Dendritic cell treated with granulocyte-macrophage colony-stimulating factor and Interleukin-4, amounts not matched to agents 40 ng/mL and 50 ng/mL, for 4 days (primary cell): Measurements from ENCODE around the gene SREBF2.
"Not testable (repeated sequence)": the region's sequence is repeated elsewhere in the genome, so short reads cannot be mapped to it uniquely, and the experiment has no call there.

Experiments
- H3K27ac Mint-ChIP-seq: one replicate; pipeline ENCODE4 v1.8.0; 2022; ENCODE audit warnings: mild to moderate bottlenecking, mixed read lengths
- H3K27me3 Mint-ChIP-seq: one replicate; pipeline ENCODE4 v1.8.0; 2022; ENCODE audit warnings: mild to moderate bottlenecking, mixed read lengths
- H3K36me3 Mint-ChIP-seq: one replicate; pipeline ENCODE4 v1.8.0; 2022; ENCODE audit warnings: low read depth, mixed read lengths
- H3K4me1 Mint-ChIP-seq: one replicate; pipeline ENCODE4 v1.8.0; 2022; ENCODE audit warnings: low read depth, mixed read lengths
- H3K4me3 Mint-ChIP-seq: one replicate; pipeline ENCODE4 v1.8.0; 2022; ENCODE audit warnings: mild to moderate bottlenecking, moderate library complexity, mixed read lengths
- H3K9me3 Mint-ChIP-seq: one replicate; pipeline ENCODE4 v1.8.0; 2022; ENCODE audit warnings: mixed read lengths
- intact Hi-C: fragments of 100-400 bp; cut with micrococcal nuclease; formaldehyde crosslinking; loops from one replicate; pipeline ENCODE4 v1.15.0; 2022

Gene SREBF2

DNA sequence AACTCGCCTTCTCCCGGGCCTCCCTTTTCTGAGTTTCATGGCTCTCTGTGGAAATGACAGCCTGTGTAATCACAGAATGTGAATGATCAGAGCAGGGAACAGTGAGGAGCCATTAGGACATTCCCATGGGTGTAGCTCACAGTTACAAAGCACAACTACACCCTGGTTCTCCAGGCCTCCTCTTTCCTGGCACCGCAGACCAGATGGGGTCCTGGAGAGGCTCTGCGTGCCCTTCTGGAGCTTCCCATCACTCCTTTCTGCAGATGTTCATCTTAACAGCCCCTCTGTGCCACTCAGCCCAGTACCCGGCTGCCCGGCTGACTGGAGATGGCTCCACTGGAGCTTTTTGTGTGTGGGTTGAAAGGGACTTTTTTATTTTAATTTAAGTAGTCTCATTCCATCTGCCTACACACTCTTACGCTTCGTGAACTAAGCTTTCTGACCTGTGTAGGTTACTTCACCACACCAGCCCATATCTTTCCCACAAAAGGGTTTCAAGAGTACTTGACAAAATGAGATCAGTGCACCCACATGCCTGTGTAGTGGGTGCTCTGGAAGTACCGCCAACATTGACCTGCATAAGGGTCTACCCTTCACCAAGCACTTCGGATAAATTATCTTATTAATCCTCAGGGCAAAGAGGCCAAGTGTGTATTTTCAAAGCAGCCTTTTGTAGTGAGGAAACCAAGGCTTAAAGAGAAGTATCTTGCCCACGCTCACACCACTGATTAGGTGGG, 29.8 kb downstream of the SREBF2 start:
- H3K4me3 Mint-ChIP-seq = no peak overlapping the region
- peaks cover 29% of the 10 kb centered on the region for H3K4me1 Mint-ChIP-seq
- H3K27ac Mint-ChIP-seq = no peak overlapping the region
- H3K36me3 Mint-ChIP-seq = peaks cover 43% of the 10 kb centered on the region
- no peaks in the 10 kb centered on the region for H3K27me3 Mint-ChIP-seq
- intact Hi-C loops = no loop called here
- H3K9me3 Mint-ChIP-seq = no peaks in the 10 kb centered on the region

DNA sequence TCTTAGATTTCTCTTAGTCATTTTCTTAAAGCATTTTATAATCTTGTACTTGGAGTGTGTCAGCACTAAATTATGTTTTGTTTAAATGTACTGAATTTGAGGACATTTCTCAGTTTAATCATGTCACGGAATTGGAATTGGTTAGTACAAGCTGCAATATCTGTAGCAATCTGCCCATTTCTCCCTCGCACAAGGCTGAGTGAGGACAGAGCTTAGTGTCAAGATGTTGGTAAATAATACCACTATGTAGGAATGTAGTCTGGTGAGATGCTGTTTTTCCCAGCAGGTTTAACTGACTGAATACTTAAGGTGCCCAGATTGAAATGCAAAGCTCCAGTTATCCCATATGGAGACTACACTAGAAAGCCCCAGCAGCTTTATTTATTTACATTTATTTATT, 30.6 kb downstream of the SREBF2 start:
- Mint-ChIP-seq H3K4me1 (peaks cover 21% of the 10 kb centered on the region), H3K27me3 (no peaks in the 10 kb centered on the region), H3K27ac (no peak overlapping the region), H3K36me3 (peaks cover 43% of the 10 kb centered on the region), H3K9me3 (no peaks in the 10 kb centered on the region), H3K4me3 (no peak overlapping the region)
- intact Hi-C loops = no loop called here

DNA sequence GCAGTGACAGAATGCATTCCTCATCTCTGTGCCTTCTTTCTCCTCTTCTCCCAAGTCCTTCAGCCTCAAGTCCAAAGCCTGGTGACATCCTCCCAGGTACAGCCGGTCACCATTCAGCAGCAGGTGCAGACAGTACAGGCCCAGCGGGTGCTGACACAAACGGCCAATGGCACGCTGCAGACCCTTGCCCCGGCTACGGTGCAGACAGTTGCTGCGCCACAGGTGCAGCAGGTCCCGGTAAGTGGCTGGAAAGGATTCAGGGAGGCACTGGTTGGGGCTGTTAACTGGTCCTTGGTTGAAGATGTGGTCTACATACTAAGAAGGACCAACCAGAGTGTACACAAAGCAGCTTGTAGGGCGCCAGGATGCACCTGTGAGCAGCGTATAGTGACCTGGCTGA, 35.7 kb downstream of the SREBF2 start:
- intact Hi-C loops = no loop called here
- H3K9me3 Mint-ChIP-seq = no peaks in the 10 kb centered on the region
- no peak overlapping the region for H3K27ac Mint-ChIP-seq
- H3K36me3 Mint-ChIP-seq = peaks cover 93% of the 10 kb centered on the region
- H3K4me3 Mint-ChIP-seq = no peak overlapping the region
- peaks cover 5% of the 10 kb centered on the region for H3K4me1 Mint-ChIP-seq
- no peaks in the 10 kb centered on the region for H3K27me3 Mint-ChIP-seq

DNA sequence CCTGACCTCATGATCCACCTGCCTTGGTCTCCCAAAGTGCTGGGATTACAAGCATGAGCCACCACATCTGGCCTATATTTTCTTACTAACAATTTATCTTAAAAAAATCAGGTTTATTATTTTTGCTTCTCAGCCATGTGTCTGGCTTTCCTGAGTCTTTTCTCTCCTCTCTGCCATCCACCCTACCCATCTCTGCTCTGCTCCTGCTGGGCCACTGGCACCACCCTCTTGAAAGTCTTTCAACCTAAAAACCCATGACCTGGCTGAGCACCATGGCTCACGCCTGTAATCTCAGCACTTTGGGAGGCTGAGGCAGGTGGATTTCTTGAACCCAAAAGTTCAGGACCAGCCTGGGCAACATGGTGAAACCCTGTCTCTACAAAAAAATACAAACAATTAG, 37.2 kb downstream of the SREBF2 start:
- H3K27me3 Mint-ChIP-seq, H3K4me1 Mint-ChIP-seq, intact Hi-C loops, H3K4me3 Mint-ChIP-seq, H3K9me3 Mint-ChIP-seq, H3K27ac Mint-ChIP-seq: not testable (repeated sequence)
- peaks cover 100% of the 10 kb centered on the region for H3K36me3 Mint-ChIP-seq

DNA sequence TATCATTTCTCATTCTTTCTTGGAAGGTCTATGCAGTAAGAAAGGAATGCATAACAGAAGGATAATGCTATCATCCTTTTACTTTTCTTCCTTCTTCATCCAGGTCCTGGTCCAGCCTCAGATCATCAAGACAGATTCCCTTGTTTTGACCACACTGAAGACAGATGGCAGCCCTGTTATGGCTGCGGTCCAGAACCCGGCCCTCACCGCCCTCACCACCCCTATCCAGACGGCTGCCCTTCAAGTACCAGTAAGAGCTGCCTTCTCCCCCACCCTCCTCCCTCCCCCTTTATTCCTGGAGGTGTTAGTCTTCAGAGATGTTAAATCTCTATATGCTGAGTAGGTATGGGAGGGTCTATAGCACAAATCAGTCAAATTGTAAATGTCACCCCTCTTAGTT, 37.9 kb downstream of the SREBF2 start:
- Mint-ChIP-seq H3K27me3 (no peaks in the 10 kb centered on the region), H3K9me3 (no peaks in the 10 kb centered on the region), H3K4me1 (no peaks in the 10 kb centered on the region), H3K4me3 (no peak overlapping the region), H3K27ac (no peak overlapping the region), H3K36me3 (peaks cover 100% of the 10 kb centered on the region)
- intact Hi-C loops = no loop called here

DNA sequence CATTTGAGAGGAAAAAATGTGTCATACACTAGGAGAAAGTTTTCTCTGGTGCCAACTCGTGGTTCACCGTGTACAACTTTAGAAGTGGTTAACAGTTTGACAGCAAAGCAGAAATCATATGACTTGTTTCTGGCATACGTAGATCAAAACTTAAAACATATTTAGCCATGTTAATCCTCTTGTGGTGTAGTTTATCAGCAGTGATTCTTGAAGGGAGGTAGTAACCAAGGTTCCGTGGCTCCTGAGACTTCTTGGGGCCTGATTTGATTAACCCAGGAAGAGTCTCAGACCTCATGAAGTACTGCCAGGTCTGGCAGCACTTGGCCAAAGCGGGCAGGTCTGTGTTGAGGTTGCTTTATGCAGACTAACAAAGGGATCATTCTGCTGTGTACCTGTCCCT, 40.5 kb downstream of the SREBF2 start:
- H3K27me3 Mint-ChIP-seq = no peaks in the 10 kb centered on the region
- peaks cover 100% of the 10 kb centered on the region for H3K36me3 Mint-ChIP-seq
- intact Hi-C loops = no loop called here
- H3K4me3 Mint-ChIP-seq = no peak overlapping the region
- no peaks in the 10 kb centered on the region for H3K9me3 Mint-ChIP-seq
- no peak overlapping the region for H3K27ac Mint-ChIP-seq
- H3K4me1 Mint-ChIP-seq = no peaks in the 10 kb centered on the region

DNA sequence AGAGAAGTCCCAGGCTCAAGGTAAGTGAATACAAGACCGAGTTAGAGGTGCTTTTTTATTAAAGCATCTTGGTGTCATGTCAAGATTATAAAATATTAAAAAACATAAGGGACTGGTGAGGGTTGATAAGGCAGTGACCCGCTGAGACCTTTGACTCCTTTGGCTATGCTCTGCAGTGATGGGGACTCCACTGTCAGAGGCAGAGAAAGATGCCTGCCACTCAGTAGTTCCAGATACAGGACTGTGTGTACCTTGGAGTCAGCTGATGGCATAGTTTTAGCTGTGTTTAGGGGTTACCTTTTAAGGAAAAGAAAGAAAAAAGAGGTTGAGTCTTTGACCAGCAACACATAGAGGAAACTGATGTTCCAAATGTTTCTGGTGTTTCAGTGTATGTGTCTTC, 41.2 kb downstream of the SREBF2 start:
- Mint-ChIP-seq H3K36me3 (peaks cover 100% of the 10 kb centered on the region), H3K27me3 (no peaks in the 10 kb centered on the region), H3K9me3 (no peaks in the 10 kb centered on the region), H3K27ac (no peak overlapping the region), H3K4me3 (no peak overlapping the region), H3K4me1 (no peaks in the 10 kb centered on the region)
- intact Hi-C loops = no loop called here

- Mint-ChIP-seq H3K36me3 (peaks cover 98% of the 10 kb centered on the region), H3K4me1 (no peaks in the 10 kb centered on the region)
Observed at GRCh38 chr22:41875531-41876270, 42.8 kb downstream of the SREBF2 start.

DNA sequence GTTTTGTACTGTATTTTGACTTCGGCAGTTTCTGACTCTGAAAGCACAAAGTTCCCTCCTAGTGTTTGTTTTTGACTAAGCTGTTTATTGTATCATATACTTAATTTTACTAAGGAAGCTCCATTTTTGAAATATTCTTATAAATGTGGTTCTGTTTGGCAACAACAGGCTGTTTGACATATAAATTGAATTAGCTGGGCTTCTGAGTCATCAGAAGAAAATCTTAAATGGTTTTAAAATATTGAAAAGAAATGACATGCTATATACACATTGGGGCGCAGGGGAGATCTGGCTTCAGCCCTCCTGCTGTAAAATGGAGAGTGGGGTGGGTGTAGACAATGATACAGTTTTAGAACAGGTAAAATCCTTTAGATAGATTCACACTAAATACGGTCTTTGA, 43.4 kb downstream of the SREBF2 start:
- H3K4me3 Mint-ChIP-seq = no peak overlapping the region
- no peak overlapping the region for H3K27ac Mint-ChIP-seq
- H3K27me3 Mint-ChIP-seq = no peaks in the 10 kb centered on the region
- intact Hi-C loops = no loop called here
- H3K4me1 Mint-ChIP-seq = no peaks in the 10 kb centered on the region
- H3K36me3 Mint-ChIP-seq = peaks cover 98% of the 10 kb centered on the region
- H3K9me3 Mint-ChIP-seq = no peaks in the 10 kb centered on the region

More at GRCh38 chr22:41875531-41876270, 42.8 kb downstream of the SREBF2 start:
- Mint-ChIP-seq H3K9me3 (no peaks in the 10 kb centered on the region), H3K27me3 (no peaks in the 10 kb centered on the region), H3K4me3 (no peak overlapping the region), H3K27ac (no peak overlapping the region)
- intact Hi-C loops = no loop called here

GRCh38 chr22:41876675-41877074, 43.8 kb downstream of the SREBF2 start:
- intact Hi-C loops = no loop called here
- peaks cover 98% of the 10 kb centered on the region for H3K36me3 Mint-ChIP-seq
- H3K4me1 Mint-ChIP-seq = no peaks in the 10 kb centered on the region
- no peaks in the 10 kb centered on the region for H3K9me3 Mint-ChIP-seq
- no peak overlapping the region for H3K27ac Mint-ChIP-seq
- no peak overlapping the region for H3K4me3 Mint-ChIP-seq
- no peaks in the 10 kb centered on the region for H3K27me3 Mint-ChIP-seq

DNA sequence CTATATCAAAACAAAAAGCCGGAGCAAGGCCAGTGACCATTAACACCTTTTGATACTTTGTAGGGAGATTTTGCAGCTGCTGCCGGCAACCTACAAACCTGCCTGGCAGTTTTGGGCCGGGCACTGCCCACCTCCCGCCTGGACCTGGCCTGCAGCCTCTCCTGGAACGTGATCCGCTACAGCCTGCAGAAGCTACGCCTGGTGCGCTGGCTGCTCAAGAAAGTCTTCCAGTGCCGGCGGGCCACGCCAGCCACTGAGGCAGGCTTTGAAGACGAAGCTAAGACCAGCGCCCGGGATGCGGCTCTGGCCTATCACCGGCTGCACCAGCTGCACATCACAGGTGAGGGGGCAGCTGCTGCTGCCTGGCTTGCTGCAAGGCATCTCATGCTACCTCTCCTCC, 47.7 kb downstream of the SREBF2 start:
- Mint-ChIP-seq H3K9me3 (no peaks in the 10 kb centered on the region), H3K27ac (no peak overlapping the region), H3K4me1 (no peaks in the 10 kb centered on the region)

DNA sequence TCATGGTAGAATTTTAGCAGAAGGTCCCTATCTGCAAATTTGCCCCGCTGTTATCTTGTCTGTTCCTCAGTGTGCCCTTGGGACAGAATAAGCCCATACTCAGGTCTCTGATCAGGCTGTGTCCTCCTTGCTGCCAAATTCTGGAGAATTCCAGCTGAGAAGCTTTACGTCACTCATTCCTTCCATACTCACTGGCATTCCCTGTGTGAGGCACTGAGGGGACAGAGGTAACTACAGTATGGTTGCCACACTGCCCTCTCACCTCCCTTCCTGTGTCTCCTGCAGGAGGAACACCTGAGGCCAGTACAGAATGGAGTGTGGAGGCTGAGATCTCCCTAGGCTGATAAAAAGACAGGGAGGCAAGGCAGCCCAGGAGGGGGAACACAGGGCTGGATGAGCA, 50.5 kb downstream of the SREBF2 start:
- H3K27ac Mint-ChIP-seq = no peak overlapping the region
- intact Hi-C loops = no loop called here
- H3K36me3 Mint-ChIP-seq = peaks cover 98% of the 10 kb centered on the region
- no peaks in the 10 kb centered on the region for H3K4me1 Mint-ChIP-seq
- H3K27me3 Mint-ChIP-seq = no peaks in the 10 kb centered on the region
- no peak overlapping the region for H3K4me3 Mint-ChIP-seq
- no peaks in the 10 kb centered on the region for H3K9me3 Mint-ChIP-seq

More for the DNA sequence above, 47.7 kb downstream of the SREBF2 start:
- H3K27me3 Mint-ChIP-seq = no peaks in the 10 kb centered on the region
- peaks cover 98% of the 10 kb centered on the region for H3K36me3 Mint-ChIP-seq
- intact Hi-C loops = no loop called here
- no peak overlapping the region for H3K4me3 Mint-ChIP-seq

- Mint-ChIP-seq H3K9me3 (no peaks in the 10 kb centered on the region), H3K27ac (no peak overlapping the region), H3K36me3 (peaks cover 100% of the 10 kb centered on the region), H3K4me1 (no peaks in the 10 kb centered on the region), H3K27me3 (no peaks in the 10 kb centered on the region), H3K4me3 (no peak overlapping the region)
- intact Hi-C loops = no loop called here
Observed at GRCh38 chr22:41885116-41885515, 52.2 kb downstream of the SREBF2 start.

DNA sequence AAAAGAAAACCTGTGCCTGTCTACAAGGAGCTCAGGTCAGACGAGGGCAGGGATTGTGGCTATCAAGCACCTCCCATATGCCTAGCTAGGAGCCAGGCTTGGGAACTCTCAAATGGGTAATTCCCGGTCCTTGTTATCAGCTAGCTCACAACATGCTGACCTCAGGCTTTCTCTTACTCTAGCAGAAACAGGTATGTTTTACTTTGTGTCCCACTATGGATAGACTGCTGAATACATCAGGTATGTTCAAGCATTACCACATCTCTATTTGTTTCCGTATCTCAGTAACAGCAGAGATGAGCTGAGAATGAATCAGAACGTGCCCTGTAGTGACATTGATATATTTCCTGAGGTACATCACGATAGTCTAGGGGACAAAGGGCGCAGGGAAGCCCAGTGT, 52.6 kb downstream of the SREBF2 start:
- intact Hi-C loops = no loop called here
- no peaks in the 10 kb centered on the region for H3K27me3 Mint-ChIP-seq
- peaks cover 100% of the 10 kb centered on the region for H3K36me3 Mint-ChIP-seq
- H3K27ac Mint-ChIP-seq = no peak overlapping the region
- no peak overlapping the region for H3K4me3 Mint-ChIP-seq
- no peaks in the 10 kb centered on the region for H3K4me1 Mint-ChIP-seq
- H3K9me3 Mint-ChIP-seq = no peaks in the 10 kb centered on the region
